A549 (cell line): ENCODE measurements around the gene IL18BP. TPM values are rescaled to one million over a fixed set of nuclear protein-coding genes. Genes with fewer than 3 reads are reported as not detected.

Experiments used
- ATAC-seq, 2 experiments: fragments of 200-7000 bp in 1 of 2; fragments of >200 bp in 1 of 2; cut with Nextera tagmentation in 1 of 2; cut with Tn5 transposase in 1 of 2; 3 replicates each; pipeline versions ENCODE4 v1.8.0 to v1.9.1; 2018 to 2020; ENCODE audit warnings: mild to moderate bottlenecking in 1 of 2, moderate library complexity in 1 of 2
- CTCF ChIA-PET: fragments of 300-600 bp; sonication (Branson Sonifier 250); formaldehyde crosslinking; extraction: SDS; loops from one replicate; lab custom pipeline; 2021; ENCODE audit warnings: antibody characterized with exemption, inconsistent platforms; lab: Yijun Ruan, JAX
- POLR2A ChIA-PET: fragments of 350-600 bp; formaldehyde crosslinking; extraction: SDS; loops from one replicate; lab custom pipeline; 2021; ENCODE audit warnings: antibody characterized with exemption, inconsistent platforms; lab: Yijun Ruan, JAX
- DNase-seq, 2 experiments: peaks; one replicate each; pipeline versions ENCODE4 v3.0.0 to v3.0.0-alpha.2; 2011 to 2016; ENCODE audit warnings: low read depth in 1 of 2, low spot score in 1 of 2
- FAIRE-seq: peaks from 2 replicates; lab custom pipeline; 2011; peaks lifted over from hg19 to GRCh38; lab: Jason Lieb, UNC
- H3K27ac ChIP-seq, 2 experiments: fragments of >200 bp; sonication (Bioruptor Twin); formaldehyde crosslinking; 3 replicates each; pipeline ENCODE4 v1.5.1; 2016 to 2017
- H3K4me1 ChIP-seq: fragments of >200 bp; sonication (Bioruptor Twin); formaldehyde crosslinking; 3 replicates; pipeline ENCODE4 v1.6.1; 2016
- H3K4me2 ChIP-seq: fragments of >200 bp; sonication (Bioruptor Twin); formaldehyde crosslinking; 3 replicates; pipeline ENCODE4 v1.6.1; 2016
- H3K4me3 ChIP-seq: fragments of >200 bp; sonication (Bioruptor Twin); formaldehyde crosslinking; 3 replicates; pipeline ENCODE4 v1.5.1; 2016
- H3K9me3 ChIP-seq: fragments of >200 bp; sonication (Bioruptor Twin); formaldehyde crosslinking; 3 replicates; pipeline ENCODE4 v1.6.1; 2016
- BCL3 ChIP-seq: fragments of >200 bp; sonication (Bioruptor Twin); formaldehyde crosslinking; IDR thresholded peaks from 3 replicates; pipeline ENCODE4 v1.6.1; 2016
- BHLHE40 ChIP-seq: IDR thresholded peaks from 2 replicates; pipeline ENCODE4 v1.6.1; 2012; ENCODE audit warnings: low read depth, low read length, inconsistent platforms
- CBX2 ChIP-seq: fragments of 200-600 bp; sonication (generic); IDR thresholded peaks from 2 replicates; pipeline ENCODE4 v1.6.1; 2016; ENCODE audit warnings: low read depth, mild to moderate bottlenecking, borderline replicate concordance
- CEBPB ChIP-seq, 2 experiments: fragments of >200 bp in 1 of 2; sonication (Bioruptor Twin) in 1 of 2; formaldehyde crosslinking in 1 of 2; IDR thresholded peaks; 2 replicates each; pipeline ENCODE4 v1.6.1; 2012 to 2016
- CHD2 ChIP-seq: fragments of 150-350 bp; IDR thresholded peaks from 2 replicates; pipeline ENCODE4 v1.6.1; 2014; ENCODE audit warnings: low read length; ENCODE audit not compliant: partially characterized antibody
- E2F6 ChIP-seq: IDR thresholded peaks from 2 replicates; pipeline ENCODE4 v1.6.1; 2012; ENCODE audit warnings: low read depth, borderline replicate concordance
- EHF ChIP-seq: fragments of 250-450 bp; sonication (Bioruptor Pico); IDR thresholded peaks from 2 replicates; pipeline ENCODE4 v1.5.0; 2020; ENCODE audit warnings: mild to moderate bottlenecking
- ESRRA ChIP-seq: fragments of 150-350 bp; IDR thresholded peaks from 2 replicates; pipeline ENCODE4 v1.6.1; 2014; ENCODE audit warnings: mild to moderate bottlenecking, low read length, borderline replicate concordance
- FOSB ChIP-seq: fragments of 250-450 bp; sonication (Bioruptor Pico); IDR thresholded peaks from 2 replicates; pipeline ENCODE4 v1.5.0; 2020; ENCODE audit warnings: mild to moderate bottlenecking, moderate library complexity
- FOSL2 ChIP-seq, 2 experiments: fragments of 450-650 bp in 1 of 2; fragments of >200 bp in 1 of 2; sonication (Bioruptor Twin) in 1 of 2; formaldehyde crosslinking; IDR thresholded peaks; 2 replicates each; pipeline versions ENCODE4 v1.5.0 to v1.6.1; 2016 to 2020; ENCODE audit warnings: mild to moderate bottlenecking in 1 of 2, moderate library complexity in 1 of 2
- FOXS1 ChIP-seq: fragments of 250-450 bp; sonication (Bioruptor Pico); IDR thresholded peaks from 2 replicates; pipeline ENCODE4 v1.5.0; 2020; ENCODE audit warnings: mild to moderate bottlenecking, moderate library complexity
- GATA3 ChIP-seq: IDR thresholded peaks from 2 replicates; pipeline ENCODE4 v1.6.1; 2012; ENCODE audit warnings: borderline replicate concordance
- HDAC2 ChIP-seq: fragments of 200-600 bp; sonication (generic); IDR thresholded peaks from 2 replicates; pipeline ENCODE4 v1.6.1; 2016
- HES2 ChIP-seq: fragments of >200 bp; sonication (Bioruptor Twin); formaldehyde crosslinking; IDR thresholded peaks from 2 replicates; pipeline ENCODE4 v1.6.1; 2016
- HEYL ChIP-seq: fragments of 250-450 bp; sonication (Bioruptor Pico); IDR thresholded peaks from 2 replicates; pipeline ENCODE4 v1.8.0; 2021; ENCODE audit warnings: mild to moderate bottlenecking, moderate library complexity
- JUN ChIP-seq, 2 experiments: fragments of >200 bp; sonication (Bioruptor Twin); formaldehyde crosslinking; IDR thresholded peaks; 2 replicates in 1 of 2; 3 replicates in 1 of 2; pipeline ENCODE4 v1.6.1; 2016 to 2017
- MAFK ChIP-seq: fragments of 450-650 bp; IDR thresholded peaks from 2 replicates; pipeline ENCODE4 v1.6.1; 2014; ENCODE audit not compliant: partially characterized antibody
- MAX ChIP-seq: IDR thresholded peaks from 2 replicates; pipeline ENCODE4 v1.6.1; 2012
- NFE2L2 ChIP-seq: fragments of 150-350 bp; conservative IDR thresholded peaks from 2 replicates; pipeline ENCODE4 v1.6.1; 2014; ENCODE audit warnings: low read length
- PHF8 ChIP-seq: fragments of 200-600 bp; sonication (generic); IDR thresholded peaks from 2 replicates; pipeline ENCODE4 v1.6.1; 2016; ENCODE audit warnings: low read depth, mild to moderate bottlenecking, antibody characterized with exemption, moderate library complexity, borderline replicate concordance
- POLR2AphosphoS2 ChIP-seq: conservative IDR thresholded peaks from 2 replicates; pipeline ENCODE4 v1.6.1; 2012; ENCODE audit warnings: low read length, improper control_type of control experiment, inconsistent platforms
- RARB ChIP-seq: fragments of 250-450 bp; sonication (Bioruptor Pico); IDR thresholded peaks from 2 replicates; pipeline ENCODE4 v1.8.0; 2021; ENCODE audit warnings: mild to moderate bottlenecking, moderate library complexity
- RCOR1 ChIP-seq: fragments of 150-350 bp; IDR thresholded peaks from 2 replicates; pipeline ENCODE4 v1.6.1; 2014; ENCODE audit warnings: antibody characterized with exemption, low read length, low read depth
- RFX5 ChIP-seq: fragments of 450-650 bp; IDR thresholded peaks from 2 replicates; pipeline ENCODE4 v1.7.1; 2014; ENCODE audit warnings: antibody characterized with exemption, mild to moderate bottlenecking, moderate library complexity
- SREBF2 ChIP-seq: fragments of 450-650 bp; IDR thresholded peaks from 2 replicates; pipeline ENCODE4 v1.6.1; 2014; ENCODE audit warnings: mild to moderate bottlenecking, moderate library complexity
- ZFP36 ChIP-seq: fragments of 450-650 bp; IDR thresholded peaks from 2 replicates; pipeline ENCODE4 v1.6.1; 2014; ENCODE audit warnings: borderline replicate concordance; ENCODE audit not compliant: partially characterized antibody
- ZSCAN20 ChIP-seq: fragments of 250-450 bp; sonication (Bioruptor Pico); IDR thresholded peaks from 2 replicates; pipeline ENCODE4 v1.8.0; 2022; ENCODE audit warnings: mild to moderate bottlenecking, moderate library complexity
- WGBS: methylation state at CpG from one replicate; pipeline ENCODE4 v1.1.6; 2017; ENCODE audit errors: missing lambda C conversion rate; 5-methylcytosine and 5-hydroxymethylcytosine counted together
- polyA plus RNA-seq, 4 experiments: library from polyadenylated mRNA; depleted of rRNA in 3 of 4; stranded (reverse); fragments of >200 nt; fragmentation: RNase III in 1 of 4; extraction: RNeasy Plus Mini Kit Qiagen cat#74134 plus additional on column Dnase treatment in 1 of 4; gene quantifications; 2 replicates in 3 of 4; 3 replicates in 1 of 4; pipeline ENCODE4 v1.2.3, GENCODE V29; 2011 to 2017
- TF ChIP-seq, protein P1 (sequence below): fragments of 250-450 bp; sonication (Bioruptor Pico); IDR thresholded peaks from 2 replicates; pipeline ENCODE4 v1.5.0; 2020; ENCODE audit warnings: low read depth, mild to moderate bottlenecking, moderate library complexity

IL18BP gene
- polyA plus RNA-seq, 2 of the 4 experiments (the other 2 are of a cell fraction) = 6.0 to 7.6 TPM

DNA sequence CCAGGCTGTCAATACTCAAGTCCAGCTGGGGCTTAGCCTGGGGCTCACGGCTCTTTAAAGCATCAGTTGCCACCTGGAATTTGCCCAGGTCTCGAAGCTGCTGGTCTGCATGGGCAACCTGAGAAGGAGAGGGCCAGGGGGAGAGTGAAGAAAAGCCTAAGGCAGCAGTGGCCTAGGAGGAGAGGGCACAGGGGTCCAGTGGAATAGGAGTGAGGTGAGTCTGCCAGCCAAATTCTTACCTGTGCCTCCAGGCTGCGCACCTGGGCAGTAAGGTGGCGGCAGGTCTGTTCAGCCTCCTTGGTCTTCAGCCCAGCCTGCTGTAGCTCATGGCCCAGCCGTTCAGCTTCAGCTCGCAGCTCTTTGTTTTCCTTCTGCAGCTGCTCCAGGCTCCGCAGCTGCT lies 10.0 kb downstream of the IL18BP start (continued):
- TF ChIP-seq FOSL2 (IDR thresholded peaks at IDR 0.05) (no peak), FOSL2 (CRISPR knock-in tag; IDR thresholded peaks at IDR 0.05) (no peak), E2F6 (no peak), NFE2L2 (no peak), MAX (no peak)

- ATAC-seq (no peak), DNase-seq (no peak), FAIRE-seq (no peak)
- 96% methylated on average over 6 of the region's 6 CpGs for WGBS
- no peak overlapping the region for H3K4me3 ChIP-seq
- H3K4me1 ChIP-seq = peaks cover 26% of the 10 kb centered on the region
- no peak overlapping the region for H3K4me2 ChIP-seq
- no peak overlapping the region for H3K27ac ChIP-seq
- TF ChIP-seq FOXS1 (CRISPR knock-in tag) (no peak), NFE2L2 (no peak), CBX2 (no peak), FOSL2 (IDR thresholded peaks at IDR 0.05) (no peak), FOSL2 (CRISPR knock-in tag; IDR thresholded peaks at IDR 0.05) (no peak), POLR2AphosphoS2 (no peak), PHF8 (no peak), GATA3 (no peak), RCOR1 (no peak), ZSCAN20 (CRISPR knock-in tag) (no peak), CEBPB (IDR thresholded peaks at IDR 0.05) (no peak), EHF (CRISPR knock-in tag) (no peak), RARB (CRISPR knock-in tag) (no peak), E2F6 (no peak), SREBF2 (no peak), HES2 (no peak)
- CTCF ChIA-PET = interaction anchor here (1.2 to 10.9 kb wide), 6 partner anchors 10 to 422 kb away, joined by 3 to 109 read pairs (median 6); no protein-coding TSS in a partner anchor
- POLR2A ChIA-PET = no interaction called here
- no peaks in the 10 kb centered on the region for H3K9me3 ChIP-seq
Measured at GRCh38 chr11:72009156-72009555, 10.4 kb downstream of the IL18BP start.

GRCh38 chr11:72010529-72011233 lies 12.0 kb downstream of the IL18BP start:
- DNase-seq (no peak), FAIRE-seq (no peak)
- CTCF ChIA-PET = interaction anchor here (1.0 to 10.9 kb wide), 4 partner anchors 14 to 66 kb away, joined by 3 to 109 read pairs (median 4); no protein-coding TSS in a partner anchor
- no peaks in the 10 kb centered on the region for H3K9me3 ChIP-seq
- 93% methylated on average over 8 of the region's 10 CpGs for WGBS
- POLR2A ChIA-PET = no interaction called here
- H3K4me3 ChIP-seq = no peak overlapping the region
- no peak overlapping the region; a peak in 1 of 6 replicates for H3K27ac ChIP-seq
- TF ChIP-seq RFX5 = no peak
- TF ChIP-seq BHLHE40 = no peak
- no peak for TF ChIP-seq POLR2AphosphoS2
- TF ChIP-seq HEYL (CRISPR knock-in tag) = no peak
- TF ChIP-seq, protein P1, sequence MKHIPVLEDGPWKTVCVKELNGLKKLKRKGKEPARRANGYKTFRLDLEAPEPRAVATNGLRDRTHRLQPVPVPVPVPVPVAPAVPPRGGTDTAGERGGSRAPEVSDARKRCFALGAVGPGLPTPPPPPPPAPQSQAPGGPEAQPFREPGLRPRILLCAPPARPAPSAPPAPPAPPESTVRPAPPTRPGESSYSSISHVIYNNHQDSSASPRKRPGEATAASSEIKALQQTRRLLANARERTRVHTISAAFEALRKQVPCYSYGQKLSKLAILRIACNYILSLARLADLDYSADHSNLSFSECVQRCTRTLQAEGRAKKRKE = no peak
- TF ChIP-seq EHF (CRISPR knock-in tag) = no peak
- no peak for TF ChIP-seq ZSCAN20 (CRISPR knock-in tag)
- no peak for TF ChIP-seq JUN (IDR thresholded peaks at IDR 0.05)
- TF ChIP-seq ZFP36 = no peak
- no peak for TF ChIP-seq CHD2
- no peak for TF ChIP-seq HDAC2
- TF ChIP-seq MAFK = no peak
- no peak for TF ChIP-seq FOSB
- no peak for TF ChIP-seq BCL3
- TF ChIP-seq ESRRA = no peak
- TF ChIP-seq, all 56 proteins: peak for 0
- ATAC-seq = no peak
- peaks cover 30% of the 10 kb centered on the region for H3K4me1 ChIP-seq
- no peak overlapping the region for H3K4me2 ChIP-seq
